ENCODE data around the gene GRM4.

- TF ChIP-seq EZH2 (IDR thresholded peaks at IDR 0.05; ENCODE audit: borderline replicate concordance, low read length) (no peak), CTCF (IDR thresholded peaks at IDR 0.05; ENCODE audit: low read length) (no peak)
Observed at GRCh38 chr6:34020807-34021553, 124.9 kb downstream of the GRM4 start.

Measured in OCI-LY1 (cell line).